ENCODE measurements around the gene PPP1CA.

The PPP1CA gene

DNA sequence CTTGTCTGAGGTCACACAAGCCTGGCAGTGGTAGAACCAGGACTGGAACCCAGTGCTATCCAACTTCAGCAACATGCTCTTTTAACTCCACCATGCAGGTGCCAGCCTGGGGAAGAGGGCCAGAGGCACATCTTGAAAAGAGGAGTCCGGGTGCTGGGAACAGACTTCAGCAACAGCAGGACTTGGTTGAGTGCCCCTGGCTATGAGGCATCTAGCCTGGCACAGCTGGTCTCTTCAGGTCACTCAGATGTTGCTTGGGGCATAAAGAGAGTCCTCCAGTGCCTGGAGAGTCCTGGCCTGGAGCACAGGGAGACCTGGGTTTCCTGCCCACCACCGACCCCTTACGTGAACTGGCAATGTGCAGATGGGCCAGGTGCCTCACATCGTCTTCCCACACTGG lies 23.1 kb downstream of the PPP1CA start:
- Histone ChIP-seq H3K4me3 (ENCODE audit: low read depth, low read length) (no peak overlapping the region), H3K36me3 (no peaks in the 10 kb centered on the region), H3K27ac (no peak overlapping the region), H3K9me3 (ENCODE audit: severe bottlenecking) (no peaks in the 10 kb centered on the region), H3K27me3 (ENCODE audit: insufficient read depth, low read depth, severe bottlenecking) (no peaks in the 10 kb centered on the region)
- TF ChIP-seq, protein P1, sequence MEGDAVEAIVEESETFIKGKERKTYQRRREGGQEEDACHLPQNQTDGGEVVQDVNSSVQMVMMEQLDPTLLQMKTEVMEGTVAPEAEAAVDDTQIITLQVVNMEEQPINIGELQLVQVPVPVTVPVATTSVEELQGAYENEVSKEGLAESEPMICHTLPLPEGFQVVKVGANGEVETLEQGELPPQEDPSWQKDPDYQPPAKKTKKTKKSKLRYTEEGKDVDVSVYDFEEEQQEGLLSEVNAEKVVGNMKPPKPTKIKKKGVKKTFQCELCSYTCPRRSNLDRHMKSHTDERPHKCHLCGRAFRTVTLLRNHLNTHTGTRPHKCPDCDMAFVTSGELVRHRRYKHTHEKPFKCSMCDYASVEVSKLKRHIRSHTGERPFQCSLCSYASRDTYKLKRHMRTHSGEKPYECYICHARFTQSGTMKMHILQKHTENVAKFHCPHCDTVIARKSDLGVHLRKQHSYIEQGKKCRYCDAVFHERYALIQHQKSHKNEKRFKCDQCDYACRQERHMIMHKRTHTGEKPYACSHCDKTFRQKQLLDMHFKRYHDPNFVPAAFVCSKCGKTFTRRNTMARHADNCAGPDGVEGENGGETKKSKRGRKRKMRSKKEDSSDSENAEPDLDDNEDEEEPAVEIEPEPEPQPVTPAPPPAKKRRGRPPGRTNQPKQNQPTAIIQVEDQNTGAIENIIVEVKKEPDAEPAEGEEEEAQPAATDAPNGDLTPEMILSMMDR (IDR thresholded peaks at IDR 0.05; ENCODE audit: low read depth, low read length): no peak
- DNase-seq: no peak

DNA sequence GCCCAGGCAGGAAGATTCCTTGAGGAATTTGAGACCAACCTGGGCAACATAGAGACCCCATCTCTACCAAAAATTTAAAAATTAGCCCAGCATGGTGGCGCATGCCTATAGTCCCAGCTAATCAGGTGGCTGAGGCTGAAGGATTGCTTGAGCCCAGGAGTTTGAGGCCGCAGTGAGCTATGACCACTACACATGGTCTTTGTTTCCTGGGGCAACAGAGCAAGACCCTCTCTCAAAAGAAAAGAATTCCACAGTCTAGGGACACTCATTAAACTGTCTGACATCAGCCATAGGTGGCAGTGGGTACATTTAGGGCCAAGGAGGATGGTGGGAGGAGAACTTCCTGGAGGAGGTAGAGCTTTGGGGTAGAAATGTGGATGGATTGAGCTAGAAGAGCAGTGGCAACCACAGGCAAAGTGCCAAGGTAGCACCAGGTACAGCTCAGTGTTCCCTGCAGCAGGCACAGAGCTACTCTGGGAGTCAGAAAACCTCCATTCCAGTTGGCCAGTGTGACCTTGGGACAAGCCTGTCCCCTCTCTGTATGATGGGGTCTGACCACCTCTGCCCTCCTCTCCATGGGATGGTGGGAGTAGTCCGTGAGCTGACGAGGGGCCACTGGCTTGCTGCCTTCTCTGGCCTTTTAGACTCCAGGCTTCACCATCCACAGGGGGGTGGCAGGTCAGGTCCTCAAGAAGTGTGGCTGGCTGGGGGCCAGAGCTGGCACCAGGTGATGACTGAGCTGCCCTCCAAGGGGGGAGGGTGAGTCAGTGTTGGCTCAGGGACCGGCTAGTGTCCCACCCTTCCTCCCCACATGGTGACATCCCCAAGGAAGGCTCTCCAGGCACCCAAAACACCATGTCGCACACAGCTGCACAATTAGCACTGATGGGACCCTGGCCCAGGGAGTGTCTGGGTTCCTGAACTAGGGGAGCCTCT lies 24.5 kb downstream of the PPP1CA start:
- no peak overlapping the region for H3K4me3 ChIP-seq (ENCODE audit: low read depth, low read length)
- no peaks in the 10 kb centered on the region for H3K36me3 ChIP-seq
- H3K9me3 ChIP-seq (ENCODE audit: severe bottlenecking): no peaks in the 10 kb centered on the region
- no peak for DNase-seq
- no peak overlapping the region for H3K27ac ChIP-seq
- TF ChIP-seq, protein P1 (IDR thresholded peaks at IDR 0.05; ENCODE audit: low read depth, low read length): no peak
- H3K27me3 ChIP-seq (ENCODE audit: insufficient read depth, low read depth, severe bottlenecking): no peaks in the 10 kb centered on the region

DNA sequence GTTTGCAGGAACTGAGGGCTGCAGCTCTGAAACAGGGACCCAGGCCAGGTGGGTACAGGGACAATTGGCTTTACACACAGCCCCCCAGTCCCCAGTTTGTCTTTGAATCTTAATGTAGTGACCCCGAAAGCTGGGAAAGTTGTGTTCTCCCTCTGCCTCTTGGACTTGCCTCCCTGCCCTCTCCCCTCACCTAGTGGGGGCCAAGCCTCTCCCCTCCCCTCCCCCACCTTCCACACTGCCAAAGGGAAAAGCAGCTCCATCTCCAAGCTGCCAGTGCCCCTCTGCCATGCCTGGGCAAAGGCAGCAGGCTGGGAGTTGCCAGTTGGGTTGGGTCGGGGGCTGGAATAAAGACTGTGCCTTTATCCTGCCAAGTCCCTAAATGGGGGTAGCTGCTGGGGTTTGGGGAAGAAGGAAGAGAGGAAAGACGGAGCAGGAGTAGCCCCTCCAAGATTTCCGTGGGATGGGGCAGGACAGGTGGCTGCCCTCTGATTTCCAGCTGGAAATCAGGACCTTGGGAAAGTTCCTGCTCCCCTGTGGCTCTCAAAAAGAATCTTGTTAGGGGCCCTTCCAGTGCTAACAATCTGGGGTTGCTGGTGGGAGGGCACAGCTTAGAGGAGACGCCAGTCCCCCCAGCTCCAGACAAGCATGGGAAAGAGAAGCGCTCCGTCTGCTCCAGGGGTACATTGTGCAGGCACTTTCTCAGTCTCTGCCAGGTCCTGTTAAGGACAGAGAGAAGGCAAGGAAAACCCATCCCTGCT lies 25.4 kb downstream of the PPP1CA start:
- DNase-seq: no peak
- TF ChIP-seq, protein P1 (IDR thresholded peaks at IDR 0.05; ENCODE audit: low read depth, low read length): no peak
- H3K27me3 ChIP-seq (ENCODE audit: insufficient read depth, low read depth, severe bottlenecking): no peaks in the 10 kb centered on the region
- no peaks in the 10 kb centered on the region for H3K36me3 ChIP-seq
- H3K4me3 ChIP-seq (ENCODE audit: low read depth, low read length): no peak overlapping the region
- H3K9me3 ChIP-seq (ENCODE audit: severe bottlenecking): no peaks in the 10 kb centered on the region
- H3K27ac ChIP-seq: no peak overlapping the region

DNA sequence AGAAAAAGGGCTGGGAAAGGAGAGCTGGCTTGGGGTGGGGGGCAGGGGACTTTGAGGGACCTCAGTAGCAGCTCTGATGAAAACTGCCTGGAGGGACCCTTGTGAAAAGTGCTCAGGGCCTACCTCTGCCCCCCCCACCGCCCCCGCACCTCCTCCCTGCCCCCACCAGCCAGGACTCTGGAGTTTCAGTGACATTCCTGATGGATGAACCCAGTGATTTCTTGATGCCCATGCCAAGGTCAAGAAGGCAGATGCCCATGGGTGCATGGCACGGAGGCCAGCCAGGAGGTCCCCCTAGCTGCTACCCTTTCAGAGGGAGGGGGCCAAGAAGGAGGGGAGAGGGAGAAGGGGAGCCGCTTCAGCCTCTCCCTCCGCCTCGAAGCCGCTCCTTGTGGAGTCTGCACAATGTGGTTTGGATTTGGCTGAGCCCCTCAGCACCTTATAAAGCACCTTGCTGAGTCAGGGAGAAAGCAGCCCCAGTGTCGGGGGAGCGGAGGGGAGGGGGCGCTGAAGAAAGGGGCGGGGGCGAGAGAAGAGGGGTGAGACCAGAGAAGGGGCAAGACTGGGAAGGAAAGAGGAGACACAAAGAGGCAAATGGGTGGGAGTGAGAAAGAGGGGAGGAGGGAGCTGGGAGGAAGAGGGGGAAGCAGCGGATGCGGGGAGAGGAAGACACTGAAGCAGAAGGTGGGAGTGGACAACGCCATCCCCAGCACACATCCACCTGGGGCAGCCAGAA lies 26.2 kb downstream of the PPP1CA start:
- no peaks in the 10 kb centered on the region for H3K9me3 ChIP-seq (ENCODE audit: severe bottlenecking)
- TF ChIP-seq, protein P1 (IDR thresholded peaks at IDR 0.05; ENCODE audit: low read depth, low read length): no peak
- no peak overlapping the region for H3K4me3 ChIP-seq (ENCODE audit: low read depth, low read length)
- no peaks in the 10 kb centered on the region for H3K27me3 ChIP-seq (ENCODE audit: insufficient read depth, low read depth, severe bottlenecking)
- no peak for DNase-seq
- no peaks in the 10 kb centered on the region for H3K36me3 ChIP-seq
- H3K27ac ChIP-seq: no peak overlapping the region

DNA sequence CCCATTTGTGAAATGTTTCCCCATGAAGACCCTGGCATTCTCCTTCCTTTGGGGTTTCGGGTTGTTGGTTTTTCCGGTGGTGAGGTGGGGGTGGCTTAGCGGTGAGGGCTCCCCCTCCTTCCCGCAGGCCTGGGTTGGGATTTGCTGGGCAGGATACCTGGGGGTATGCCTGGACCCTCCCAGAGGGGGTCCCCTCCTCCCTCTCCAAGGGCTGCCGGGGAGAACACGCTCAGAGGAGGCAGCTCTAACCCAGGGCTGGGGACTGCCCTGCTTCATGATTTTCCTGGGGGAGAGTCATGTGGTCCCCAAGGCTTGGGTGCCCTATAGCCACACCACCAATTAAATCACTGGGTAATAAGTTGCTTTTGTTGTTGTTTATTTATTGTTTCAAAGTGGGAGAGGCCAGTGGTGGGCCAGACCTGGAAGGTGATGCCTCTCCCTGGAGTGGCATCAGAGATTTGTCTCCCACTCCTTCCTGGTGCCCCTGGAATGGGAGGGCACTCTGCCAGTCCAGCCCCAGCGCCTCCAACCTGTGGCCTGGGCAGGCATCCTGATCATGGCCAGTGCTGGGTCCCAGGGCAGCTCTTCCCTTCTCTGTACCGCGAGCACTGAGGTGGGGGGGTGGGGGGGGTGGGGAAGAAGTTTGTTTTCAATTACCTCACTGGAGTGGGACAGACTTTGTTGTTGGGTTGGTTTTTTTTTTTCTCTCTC lies 26.9 kb downstream of the PPP1CA start:
- H3K4me3 ChIP-seq (ENCODE audit: low read depth, low read length): no peak overlapping the region
- H3K27me3 ChIP-seq (ENCODE audit: insufficient read depth, low read depth, severe bottlenecking): no peaks in the 10 kb centered on the region
- no peak overlapping the region for H3K27ac ChIP-seq

More for the DNA sequence above, 26.9 kb downstream of the PPP1CA start:
- Histone ChIP-seq H3K9me3 (ENCODE audit: severe bottlenecking) (no peaks in the 10 kb centered on the region), H3K36me3 (no peaks in the 10 kb centered on the region)
- TF ChIP-seq, protein P1 (IDR thresholded peaks at IDR 0.05; ENCODE audit: low read depth, low read length): no peak
- no peak for DNase-seq

Measured in WERI-Rb-1 (cell line).